Epidermal melanocyte (primary cell): ENCODE results near the gene BLM.

ENCODE experiments used
- DNase-seq: peaks from one replicate; pipeline ENCODE4 v3.0.0; 2011; ENCODE audit warnings: low spot score; ENCODE audit not compliant: insufficient read length

Gene BLM

DNA sequence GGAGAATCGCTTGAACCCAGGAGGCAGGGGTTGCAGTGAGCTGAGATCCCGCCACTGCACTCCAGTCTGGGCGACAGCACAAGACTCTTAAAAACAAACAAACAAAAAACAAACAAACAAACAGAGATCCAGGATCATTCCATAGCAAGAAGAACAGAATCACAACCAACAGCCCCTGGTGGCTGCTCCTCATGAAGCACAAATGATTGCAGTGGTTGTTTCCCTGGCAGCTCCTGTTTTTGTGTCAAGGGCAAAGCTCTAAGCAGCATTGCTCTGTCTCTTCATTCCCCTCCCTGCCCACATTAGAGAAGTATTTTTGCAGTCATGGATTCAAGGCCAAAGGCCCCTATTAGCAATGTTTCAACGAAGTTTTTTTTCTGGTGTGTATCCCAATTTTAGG is 25.8 kb upstream of the BLM start:
- no peak for DNase-seq

DNA sequence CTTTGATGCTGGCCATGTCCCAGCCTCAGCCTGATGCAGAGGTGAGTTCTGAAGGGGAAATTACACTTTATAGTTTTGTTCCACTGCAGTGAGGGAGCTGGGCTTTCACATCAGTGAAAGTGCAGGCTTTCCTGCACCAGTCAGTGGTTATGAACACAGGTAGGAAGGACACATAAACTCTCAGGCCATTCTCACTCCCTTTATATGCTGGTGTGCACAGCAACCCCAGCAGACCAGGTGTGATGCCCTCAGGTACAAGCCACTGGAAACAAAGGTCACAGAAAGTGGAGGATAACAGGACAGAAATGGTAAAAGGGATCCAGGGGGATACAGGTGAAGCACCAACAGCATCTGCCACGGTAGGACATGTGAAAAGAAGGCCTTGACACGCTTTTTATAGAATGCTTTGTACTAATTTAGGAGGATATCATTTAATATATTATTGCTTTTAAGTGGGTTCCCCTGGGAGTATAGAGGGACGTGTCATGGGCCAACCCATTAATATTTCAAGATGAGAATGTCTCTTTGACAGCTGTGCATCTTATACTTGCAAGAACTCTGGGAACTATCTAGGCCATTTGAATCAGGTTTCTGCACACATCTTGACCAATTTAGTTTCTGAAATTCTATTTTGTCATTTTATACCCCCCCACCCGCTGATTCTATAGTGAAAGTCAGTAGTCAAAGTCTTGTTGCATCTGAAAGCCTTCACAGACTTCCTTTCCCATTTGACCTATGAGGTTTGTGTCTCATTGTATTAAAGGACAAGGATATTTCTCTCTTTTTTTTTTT is 25.0 kb upstream of the BLM start:
- no peak for DNase-seq

DNA sequence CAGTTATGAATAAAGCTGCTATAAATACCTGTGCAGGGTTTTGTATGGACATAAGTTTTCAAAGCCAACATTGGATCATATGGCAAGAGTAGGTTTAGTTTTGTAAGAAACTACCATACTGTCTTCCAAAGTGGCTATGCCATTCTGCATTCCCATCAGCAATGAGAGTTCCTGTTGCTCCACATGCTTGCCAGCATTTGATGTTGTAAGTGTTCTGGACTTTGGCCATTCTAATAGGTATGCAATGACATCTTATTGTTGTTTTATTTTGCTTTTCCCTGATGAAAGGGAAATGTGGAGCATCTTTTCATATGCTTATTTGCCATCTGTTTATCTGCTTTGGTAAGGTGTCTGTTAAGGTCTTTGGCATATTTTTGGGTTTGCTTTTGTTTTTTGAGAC is 22.2 kb upstream of the BLM start:
- DNase-seq, result no peak

DNA sequence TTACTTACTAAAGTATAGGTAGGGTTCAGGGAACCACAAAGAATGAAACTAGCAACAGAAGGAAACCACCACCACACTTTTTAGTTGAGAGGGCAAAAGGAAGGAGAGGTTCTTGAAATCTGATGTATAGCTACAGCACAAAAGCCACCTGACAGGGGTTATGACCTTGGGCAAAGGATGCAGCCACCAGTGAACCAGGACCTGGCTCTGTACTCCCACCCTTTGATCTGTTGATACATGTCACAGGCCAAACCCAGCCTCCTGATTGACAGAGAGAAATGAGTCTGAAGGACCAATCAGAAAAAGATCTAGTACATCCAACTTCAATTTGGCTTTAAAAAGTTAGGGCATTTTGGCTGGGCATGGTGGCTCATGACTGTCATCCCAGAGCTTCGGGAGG is 20.0 kb upstream of the BLM start:
- no peak for DNase-seq

DNA sequence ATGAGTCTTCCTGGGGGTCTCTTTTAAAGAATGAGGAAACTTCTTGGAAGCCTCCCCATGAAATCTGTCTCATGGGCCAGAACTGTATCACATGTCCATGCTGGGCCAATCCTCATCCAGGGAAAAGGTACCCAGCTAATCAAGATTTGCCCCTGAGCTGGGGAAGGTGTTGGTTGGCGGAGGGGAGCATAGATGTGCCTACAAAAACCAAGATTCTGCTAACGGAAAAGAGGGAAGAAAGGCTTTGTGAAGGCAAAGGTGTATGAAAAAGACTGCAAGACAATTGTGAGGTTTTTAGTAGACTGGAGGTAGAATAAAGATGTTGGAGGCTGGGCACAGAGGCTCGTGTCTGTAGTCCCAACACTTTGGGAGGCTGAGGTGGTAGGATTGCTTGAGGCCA is 18.5 kb upstream of the BLM start:
- DNase-seq, result no peak

DNA sequence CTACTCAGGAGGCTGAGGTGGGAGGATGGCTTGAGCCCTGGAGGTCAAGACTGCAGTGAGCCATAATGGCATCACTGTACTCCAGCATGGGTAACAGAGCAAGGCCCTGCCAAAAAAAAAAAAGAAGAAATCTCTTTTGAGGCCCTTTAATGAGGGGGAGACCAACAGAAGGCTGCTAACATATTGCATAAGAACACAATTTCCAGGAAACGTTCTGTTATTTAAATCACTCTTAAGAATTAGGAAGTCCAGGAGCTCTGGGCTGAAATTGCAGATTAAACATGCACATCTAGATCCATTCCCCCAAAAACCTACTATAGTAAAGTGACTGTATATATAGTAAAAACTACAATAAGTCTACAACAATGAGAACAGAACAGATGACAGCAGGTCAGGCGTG is 16.1 kb upstream of the BLM start:
- DNase-seq, result no peak

DNA sequence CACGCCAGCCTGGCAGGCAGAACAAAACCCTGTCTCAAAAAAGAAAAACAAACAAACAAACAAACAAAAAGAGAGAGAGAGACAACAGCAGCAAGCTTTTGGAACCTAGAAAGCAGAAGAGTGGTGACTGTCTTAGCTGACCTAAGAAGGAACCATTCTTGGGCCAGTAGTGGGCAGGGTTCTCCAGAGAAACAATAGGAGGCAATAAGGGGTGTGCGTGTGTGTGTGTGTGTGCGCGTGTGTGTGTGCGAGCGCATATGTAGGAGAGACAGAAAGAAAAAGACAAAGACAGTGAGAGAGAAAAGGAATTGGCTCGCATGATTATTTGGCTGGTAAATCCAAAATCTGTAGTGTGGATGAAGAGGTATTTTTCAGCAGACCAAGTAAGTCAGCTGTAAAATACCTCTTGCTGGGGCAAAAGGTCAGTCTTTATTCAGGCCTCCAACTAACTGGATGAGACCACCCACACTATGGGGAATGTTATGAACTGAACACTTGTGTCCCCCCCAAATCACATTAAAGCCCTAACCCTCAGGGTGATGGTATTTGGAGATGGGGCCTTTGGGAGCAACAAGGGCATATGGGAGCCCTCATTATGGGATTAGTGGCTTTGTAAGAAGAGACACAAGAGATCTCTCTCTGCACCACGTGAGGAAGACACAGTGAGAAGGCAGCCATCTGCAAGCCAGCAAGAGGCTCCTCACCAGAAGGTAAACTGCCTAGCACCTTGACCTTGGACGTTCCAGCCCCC is 15.1 kb upstream of the BLM start:
- no peak for DNase-seq

DNA sequence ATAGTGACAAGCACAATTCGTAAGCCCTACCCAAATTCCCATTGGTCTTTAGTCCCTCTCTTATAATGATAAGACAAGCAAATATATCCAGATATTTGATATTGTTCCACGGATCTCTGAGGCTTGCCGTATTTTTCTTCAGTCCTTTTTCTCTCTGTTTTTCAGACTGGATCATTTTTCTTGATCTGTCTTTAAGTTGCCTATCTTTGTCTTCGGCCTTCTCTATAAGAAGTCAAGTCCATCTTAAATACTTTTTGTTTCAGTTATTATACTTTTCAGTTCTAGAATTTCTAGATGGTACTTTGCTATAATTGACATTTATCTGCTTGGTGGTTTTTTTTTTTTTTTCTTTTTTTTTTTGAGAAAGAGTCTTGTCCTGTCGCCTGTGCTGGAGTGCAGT is 13.7 kb upstream of the BLM start:
- no peak for DNase-seq

DNA sequence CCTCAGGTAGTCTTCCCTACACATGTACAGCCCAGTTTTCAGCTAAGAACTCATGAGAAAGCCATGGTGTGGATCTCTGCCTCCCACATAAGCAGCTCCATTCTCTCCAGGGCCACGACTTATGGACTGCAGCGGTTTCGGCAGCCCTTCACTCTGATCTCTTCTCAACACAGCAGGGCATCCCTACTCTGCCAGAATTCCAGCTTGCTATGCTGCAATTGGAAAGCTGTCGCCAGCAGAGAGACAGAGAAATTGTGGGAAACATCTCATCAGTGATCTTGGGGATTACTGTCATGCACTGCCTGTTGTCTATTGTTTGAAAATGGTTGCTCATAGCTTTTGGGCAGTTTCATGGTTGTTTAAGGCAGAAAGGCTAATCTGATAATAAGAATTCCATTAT is 11.9 kb upstream of the BLM start:
- no peak for DNase-seq

DNA sequence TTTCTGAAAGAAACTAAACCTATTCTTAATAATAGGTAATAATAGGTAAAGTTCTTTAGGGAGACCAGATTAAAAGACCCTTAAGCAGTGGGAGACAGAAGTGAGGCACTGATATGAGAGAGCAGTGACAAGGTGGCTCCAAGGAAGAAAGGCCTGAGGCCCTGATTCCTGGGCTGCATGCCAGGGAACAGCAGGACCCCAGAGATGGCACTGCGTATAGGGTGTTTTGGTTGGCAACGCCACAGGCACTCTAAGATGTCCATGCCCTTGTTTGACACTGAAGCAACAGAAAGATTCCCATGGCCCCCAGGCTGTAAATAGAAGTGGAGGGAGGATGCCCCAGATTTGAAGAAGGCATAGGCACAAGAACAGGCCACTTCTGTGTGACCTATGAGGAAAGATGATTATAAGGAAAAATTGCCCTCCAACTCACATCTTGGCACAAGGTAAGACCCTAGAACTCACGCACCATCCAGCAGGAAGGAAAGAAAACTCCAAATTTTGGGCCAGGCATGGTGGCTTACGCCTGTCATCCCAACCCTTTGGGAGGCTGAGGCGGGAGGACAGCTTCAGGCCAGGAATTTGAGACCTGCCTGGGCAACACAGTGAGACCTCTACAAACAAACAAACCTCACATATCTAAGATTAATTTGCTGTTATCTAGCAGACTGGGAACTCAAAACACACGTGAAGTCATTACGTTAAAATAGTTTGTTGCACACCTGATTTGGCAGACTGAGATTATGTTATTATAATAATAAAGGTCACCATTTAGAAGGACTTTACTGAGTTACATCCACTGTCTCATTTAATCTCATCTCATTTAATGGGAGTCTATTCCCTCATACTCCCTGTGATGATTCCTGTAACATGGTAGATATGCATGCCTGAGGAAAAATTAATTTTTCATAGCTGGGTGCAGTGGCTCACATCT is 10.5 kb upstream of the BLM start:
- no peak for DNase-seq

DNA sequence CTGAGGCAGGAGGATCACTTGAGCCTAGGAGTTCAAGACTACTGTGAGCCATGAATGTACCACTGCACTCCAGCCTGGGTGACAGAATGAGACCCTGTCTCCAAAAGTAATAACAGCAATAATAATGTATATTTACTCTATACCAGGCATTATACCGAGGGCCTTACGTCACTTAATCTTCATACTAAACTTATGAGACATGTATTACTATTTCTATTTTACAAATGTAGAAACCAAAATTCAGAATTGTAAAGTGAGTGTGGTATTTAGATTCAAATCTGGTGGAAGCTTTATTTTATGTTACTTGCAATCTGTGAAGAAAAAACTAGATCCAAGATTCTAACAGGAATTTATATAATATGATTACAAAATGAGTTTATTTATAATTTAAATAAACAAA is 9.7 kb upstream of the BLM start:
- DNase-seq, result no peak

DNA sequence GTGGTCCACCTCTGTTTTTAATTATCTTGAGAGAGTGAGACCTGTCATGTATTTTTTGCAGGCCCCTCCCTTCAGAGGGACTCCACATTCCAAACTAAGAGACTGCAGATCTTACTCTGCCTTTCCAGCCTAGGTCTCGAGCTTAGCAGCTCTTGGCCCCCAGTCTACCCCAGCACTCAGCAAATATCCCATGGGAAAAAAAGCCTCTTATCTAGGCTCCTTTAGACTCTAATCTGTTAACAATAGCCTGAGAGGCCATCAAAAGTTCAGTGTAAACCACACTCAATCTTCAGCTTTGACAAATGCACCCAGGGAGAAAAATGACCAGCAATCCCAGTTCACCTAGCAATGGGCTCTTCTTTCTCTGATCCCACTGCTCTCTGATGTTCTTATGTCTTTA is 8.6 kb upstream of the BLM start:
- DNase-seq, result no peak

DNA sequence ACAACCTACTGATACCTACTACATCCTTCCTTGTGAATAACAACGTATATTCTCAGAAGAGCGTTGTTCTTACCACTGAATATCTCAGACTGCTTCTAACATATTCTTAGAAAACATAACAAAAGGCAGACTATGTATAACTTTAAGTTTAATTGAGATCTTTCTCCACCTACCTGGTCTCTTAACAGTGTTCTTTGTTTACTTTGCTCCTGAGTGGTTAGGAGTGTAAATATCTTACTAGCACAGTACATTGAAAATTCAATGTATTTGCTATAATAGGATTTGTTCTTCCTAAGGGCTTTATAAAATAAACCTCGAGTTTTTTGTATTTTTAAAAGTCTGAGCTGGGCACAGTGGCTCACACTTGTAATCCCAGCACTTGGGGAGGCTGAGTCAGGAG is 7.9 kb upstream of the BLM start:
- no peak for DNase-seq

DNA sequence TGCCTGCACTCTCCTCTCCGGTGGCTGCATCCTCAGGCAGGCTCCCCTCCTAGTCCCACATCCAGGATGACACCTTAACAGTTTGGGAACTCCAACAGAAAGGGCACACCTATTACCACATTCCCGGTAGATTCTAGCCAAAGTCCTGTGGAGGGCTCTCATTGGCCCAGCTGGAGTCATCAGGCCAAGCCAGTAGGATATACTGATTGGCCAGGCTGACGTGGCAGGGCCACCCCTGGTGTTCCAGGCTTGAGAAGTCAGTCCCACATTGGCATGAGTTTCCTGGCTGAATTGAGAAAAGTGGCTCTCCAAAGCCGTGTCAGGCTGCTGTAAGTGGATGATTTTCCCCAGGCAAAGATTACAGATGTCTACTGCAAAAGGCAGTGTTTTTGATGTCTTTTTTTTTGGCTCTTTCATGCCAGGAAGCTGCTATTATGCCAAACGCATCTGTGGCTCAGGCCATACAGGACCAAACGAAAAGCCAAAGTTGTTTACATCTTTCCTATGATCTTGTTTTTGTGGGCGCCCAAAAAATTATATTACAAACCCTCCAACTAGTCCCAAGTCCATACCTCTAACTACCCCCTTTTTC is 6.6 kb upstream of the BLM start:
- no peak for DNase-seq

DNA sequence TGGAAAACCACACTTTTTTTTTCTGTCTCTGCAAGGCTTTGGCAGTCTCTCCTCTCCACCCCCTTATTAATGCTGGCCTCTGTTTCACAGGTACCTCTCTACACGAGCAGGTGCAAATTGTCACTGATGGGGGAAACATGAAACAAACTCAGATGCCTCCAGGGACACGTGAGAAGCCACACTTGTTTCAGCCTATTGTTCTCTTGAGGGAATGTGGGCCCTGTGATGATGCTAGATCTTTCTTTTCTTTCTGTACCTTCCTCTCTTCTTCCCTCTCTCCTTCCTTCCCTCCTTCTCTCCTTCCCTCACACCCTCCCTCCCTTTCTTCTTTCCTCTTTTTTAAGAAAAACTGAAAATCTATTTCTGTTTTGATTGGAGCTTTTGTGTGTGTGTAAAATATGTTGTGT is 5.7 kb upstream of the BLM start:
- DNase-seq, result no peak

DNA sequence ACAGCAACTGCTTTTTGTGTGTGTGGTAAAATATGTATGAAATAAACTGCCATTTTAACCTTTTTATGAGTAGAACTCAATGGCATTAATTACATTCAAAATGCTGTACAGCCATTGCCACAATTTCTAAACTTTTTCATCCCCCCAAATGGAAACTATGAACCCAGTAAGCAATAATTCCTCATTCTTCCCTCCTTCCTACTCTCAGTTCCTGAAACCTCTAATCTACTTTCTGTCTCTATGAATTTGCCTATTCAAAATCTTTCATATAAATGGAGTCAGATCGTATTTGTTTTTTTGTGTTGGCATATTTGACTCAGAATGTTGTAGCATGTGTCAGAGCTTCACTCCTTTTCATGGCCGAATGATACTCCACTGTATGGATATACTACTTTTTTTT is 5.3 kb upstream of the BLM start:
- DNase-seq, result no peak

DNA sequence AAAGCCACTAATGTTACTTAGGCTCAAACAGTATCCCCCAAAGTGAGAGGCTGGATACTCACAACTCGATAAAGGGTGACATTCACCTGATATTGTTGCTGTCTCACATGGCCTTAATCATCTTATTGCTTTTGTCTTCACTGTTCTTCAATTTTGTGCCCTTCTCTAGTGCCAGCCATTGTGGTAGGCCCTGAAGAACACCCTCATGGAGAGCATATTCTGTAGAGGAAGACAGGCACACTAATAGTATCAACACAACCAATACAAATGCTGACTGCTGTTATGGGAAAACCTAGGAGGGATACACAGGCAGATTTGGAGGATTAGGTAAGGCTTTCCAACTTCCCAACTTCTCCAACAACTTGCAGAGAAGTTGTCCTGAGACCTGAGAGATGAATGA is 4.1 kb upstream of the BLM start:
- no peak for DNase-seq

DNA sequence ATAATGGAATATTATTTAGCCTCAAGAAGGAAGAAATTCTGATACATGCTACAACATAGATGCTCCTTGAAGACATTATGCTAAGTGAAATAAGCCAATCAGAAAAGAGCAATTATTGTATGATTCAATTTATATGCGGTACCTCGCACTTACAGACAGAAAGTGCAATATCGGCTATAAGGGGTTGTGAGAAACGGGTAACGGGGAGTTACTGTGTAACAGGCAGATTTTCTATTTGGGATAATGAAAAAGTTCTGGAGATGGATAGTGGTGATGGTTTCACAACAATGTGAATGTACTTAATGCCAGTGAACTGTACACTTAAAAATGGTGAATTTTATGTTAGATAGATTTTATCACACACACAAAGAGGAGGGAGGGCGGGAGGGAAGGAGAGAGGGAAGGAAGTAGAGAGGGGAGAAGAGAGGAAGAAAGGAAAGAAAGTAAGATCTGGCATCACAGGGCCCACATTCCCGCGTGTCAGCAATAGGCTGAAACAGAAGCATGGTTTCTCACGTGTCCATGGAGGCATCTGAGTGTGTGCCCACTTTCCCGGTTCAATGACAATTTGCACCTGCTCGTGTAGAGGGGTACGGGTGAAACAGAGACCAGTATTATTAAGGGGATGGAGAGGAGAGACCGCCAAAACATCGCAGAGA is 700 bp upstream of the BLM start:
- no peak for DNase-seq

DNA sequence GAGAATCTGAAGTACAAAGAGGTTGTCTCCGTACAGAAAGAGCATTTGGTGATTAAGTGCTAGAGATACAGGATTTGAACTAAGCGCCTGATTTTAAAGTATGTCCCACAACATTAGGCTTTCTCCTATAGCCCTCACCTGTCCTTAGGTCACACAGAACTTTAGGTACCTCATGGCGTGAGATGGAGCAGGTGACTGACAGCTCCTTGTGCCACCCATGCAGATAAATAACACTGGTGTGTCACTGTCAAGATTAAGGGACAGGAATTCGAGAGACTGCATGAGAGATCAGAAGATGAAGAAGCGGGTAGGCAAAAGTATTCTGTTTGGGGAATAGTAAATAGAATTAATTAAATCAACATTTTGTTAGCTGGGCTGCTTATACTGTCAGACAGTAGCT is 1.1 kb downstream of the BLM start:
- no peak for DNase-seq

DNA sequence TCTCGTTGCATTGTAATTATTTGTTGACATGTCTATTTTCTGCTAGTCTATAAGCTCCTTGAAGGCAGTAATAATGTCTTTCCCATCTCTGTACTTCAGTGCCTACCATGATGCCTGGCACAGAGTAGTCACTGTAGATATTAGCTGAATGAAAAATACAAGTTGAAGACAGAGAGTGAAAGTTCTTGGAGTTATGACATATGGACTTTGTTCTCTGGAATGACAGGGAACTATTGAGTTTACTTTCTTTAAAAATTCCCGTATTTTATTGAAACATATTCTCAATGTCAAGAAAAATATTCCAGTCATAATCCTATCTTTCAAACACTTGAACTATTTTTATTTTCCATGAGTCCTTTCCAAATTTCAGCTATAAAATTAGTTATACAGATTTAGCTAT is 3.0 kb downstream of the BLM start:
- DNase-seq, result no peak

DNA sequence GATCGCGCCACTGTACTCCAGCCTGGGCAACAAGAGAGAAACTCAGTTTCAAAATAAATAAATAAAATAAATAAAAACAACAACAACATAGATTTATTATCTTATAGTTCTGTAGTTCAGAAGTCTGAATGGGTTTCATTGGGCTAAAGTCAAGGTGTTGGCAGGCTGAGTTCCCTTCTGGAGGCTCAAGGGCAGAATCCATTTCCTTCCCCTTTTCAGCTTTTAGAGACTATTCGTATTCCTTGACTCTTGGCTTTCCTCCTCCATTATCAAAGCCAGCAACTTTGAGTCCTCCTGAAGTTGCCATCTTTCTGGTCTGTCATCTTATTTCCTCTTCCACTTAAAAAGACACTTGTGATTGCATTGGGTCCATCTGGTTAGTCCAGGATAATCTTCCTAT is 12.1 kb downstream of the BLM start:
- no peak for DNase-seq
